Urothelium cell line (cell line): Measurements from ENCODE around the gene DNMBP.

Experiments used
- DNase-seq: peaks from one replicate; pipeline ENCODE4 v3.0.0; 2011; ENCODE audit warnings: low spot score, mixed read lengths
- FAIRE-seq: peaks from 2 replicates; lab custom pipeline; 2011; peaks lifted over from hg19 to GRCh38; lab: Jason Lieb, UNC

The DNMBP gene, protein sequence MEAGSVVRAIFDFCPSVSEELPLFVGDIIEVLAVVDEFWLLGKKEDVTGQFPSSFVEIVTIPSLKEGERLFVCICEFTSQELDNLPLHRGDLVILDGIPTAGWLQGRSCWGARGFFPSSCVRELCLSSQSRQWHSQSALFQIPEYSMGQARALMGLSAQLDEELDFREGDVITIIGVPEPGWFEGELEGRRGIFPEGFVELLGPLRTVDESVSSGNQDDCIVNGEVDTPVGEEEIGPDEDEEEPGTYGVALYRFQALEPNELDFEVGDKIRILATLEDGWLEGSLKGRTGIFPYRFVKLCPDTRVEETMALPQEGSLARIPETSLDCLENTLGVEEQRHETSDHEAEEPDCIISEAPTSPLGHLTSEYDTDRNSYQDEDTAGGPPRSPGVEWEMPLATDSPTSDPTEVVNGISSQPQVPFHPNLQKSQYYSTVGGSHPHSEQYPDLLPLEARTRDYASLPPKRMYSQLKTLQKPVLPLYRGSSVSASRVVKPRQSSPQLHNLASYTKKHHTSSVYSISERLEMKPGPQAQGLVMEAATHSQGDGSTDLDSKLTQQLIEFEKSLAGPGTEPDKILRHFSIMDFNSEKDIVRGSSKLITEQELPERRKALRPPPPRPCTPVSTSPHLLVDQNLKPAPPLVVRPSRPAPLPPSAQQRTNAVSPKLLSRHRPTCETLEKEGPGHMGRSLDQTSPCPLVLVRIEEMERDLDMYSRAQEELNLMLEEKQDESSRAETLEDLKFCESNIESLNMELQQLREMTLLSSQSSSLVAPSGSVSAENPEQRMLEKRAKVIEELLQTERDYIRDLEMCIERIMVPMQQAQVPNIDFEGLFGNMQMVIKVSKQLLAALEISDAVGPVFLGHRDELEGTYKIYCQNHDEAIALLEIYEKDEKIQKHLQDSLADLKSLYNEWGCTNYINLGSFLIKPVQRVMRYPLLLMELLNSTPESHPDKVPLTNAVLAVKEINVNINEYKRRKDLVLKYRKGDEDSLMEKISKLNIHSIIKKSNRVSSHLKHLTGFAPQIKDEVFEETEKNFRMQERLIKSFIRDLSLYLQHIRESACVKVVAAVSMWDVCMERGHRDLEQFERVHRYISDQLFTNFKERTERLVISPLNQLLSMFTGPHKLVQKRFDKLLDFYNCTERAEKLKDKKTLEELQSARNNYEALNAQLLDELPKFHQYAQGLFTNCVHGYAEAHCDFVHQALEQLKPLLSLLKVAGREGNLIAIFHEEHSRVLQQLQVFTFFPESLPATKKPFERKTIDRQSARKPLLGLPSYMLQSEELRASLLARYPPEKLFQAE (N-terminal part only)

DNA sequence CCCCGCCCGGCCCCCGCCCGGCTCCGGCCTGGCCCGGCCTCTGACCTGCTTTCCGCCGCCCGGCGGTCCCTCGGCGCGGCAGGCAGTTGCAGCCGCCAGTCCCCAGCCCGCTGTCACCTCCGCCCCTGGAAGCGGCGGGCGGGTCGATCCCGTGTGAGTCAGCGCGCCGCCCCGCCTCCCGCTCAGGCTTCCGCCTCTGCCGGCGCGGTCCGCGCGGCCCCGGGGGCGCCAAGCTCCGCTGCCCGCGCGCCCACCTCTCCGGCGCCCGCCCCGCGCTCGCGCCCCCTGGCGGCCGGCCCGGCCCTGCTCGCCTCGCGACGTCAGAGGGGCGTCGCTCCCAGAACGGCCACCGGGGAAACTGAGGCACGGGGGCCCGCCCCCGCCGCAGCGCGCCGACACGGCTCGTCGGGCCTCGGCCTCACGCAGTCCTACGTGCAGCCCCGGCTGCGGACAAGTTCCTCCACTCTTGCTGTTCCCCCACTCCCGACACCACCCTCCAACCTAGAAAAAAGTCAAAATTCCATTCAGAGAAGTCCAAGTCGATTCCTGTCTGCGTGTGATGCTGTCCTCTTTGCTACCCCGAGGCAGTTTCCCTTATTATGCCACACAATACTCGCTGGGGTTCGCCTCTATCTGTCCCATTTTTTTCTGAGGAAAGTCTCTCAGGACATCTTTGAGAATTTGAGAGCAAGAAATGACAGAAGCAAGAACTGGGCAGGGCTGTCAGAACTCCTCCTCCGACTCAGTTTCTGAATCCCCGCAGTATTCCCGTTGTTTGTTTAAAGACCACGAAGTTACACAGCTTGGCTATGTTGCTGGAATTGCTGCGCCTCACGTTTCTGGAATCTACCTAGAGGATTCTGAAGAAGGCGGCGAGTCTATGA lies at the start of gene DNMBP:
Gene DNMBP (minus strand): TSS at position 155 of the 884 bp plus-strand sequence. CDS start 37,823 bp downstream, outside the sequence.
- FAIRE-seq (no peak), DNase-seq (peak; percentile 96)

DNA sequence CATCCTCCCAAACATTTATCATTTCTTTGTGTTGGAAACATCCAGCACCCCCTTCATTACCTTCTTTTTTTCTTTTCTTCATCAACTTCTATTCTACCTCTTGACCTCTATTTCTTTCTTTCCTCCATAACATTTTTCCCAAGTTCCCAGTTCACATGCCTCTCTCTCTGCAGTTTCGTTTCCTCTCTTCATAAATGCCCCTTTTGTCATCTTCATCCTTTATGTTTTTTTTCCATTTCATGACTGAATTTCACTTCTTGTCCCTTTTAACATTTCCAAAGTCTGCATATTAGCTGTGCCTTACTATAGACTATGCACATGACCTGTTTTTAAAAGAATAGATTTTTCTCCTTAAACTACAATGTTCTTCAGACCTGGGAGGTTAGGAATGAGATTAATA lies 48.2 kb upstream of the DNMBP start:
- DNase-seq: no peak

DNA sequence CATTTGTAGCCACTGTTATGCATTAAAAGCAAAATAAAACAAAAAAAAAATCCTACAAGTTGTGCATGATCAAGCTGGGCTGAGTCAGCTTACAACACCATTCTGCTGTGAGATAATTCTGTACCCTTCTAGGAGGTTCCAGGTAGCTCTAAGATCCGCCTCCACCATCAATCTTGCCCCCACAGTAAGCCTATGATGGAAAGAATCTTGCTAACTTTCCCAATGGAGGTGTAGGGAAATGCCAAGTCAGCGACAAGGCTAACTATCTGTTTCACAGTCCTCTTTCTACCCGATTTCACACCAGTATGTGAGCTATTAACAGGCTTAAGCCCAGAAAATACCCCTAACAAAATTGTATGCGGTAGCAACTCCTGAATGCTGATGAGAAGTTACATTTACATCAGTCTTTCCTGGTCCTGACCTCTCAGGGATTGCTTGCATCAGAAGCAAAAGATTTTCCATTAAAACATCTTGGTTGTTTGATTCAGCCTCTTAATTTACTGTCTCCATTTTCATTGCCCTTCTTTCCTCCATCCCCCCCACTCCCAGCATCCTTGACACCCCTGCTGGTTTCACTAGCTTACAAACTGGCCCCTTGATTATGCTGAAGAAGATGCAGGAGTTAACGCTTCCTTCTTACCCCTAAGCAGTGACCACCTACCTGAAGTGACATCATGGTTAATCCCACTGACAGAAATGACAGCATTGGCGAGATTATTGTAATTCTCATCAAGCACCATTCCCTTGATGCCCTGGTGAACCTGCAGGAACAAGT lies 44.1 kb upstream of the DNMBP start:
- DNase-seq: no peak
- FAIRE-seq: no peak

More for the DNA sequence above, 48.2 kb upstream of the DNMBP start:
- FAIRE-seq: no peak

DNA sequence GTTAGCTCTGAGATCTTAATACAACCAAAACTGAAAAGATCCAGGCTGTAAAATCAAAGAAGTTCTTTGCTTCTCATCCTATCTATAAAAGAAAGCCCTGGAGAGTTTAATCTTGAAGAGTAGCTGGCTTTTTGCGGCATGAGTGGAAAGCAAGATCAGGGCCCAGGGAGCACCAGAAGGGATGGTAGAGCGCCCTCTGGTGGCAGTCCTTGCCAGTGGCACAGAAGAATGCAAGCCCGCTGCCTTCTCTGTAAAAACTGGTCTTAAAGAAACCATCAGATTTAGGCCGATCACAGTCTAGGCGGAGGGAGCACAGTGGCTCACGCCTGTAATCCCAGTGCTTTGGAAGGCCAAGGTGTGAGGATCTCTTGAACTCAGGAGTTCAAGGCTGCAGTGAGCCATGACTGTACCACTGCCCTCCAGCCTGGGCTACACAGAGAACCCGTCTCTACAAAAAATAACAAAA lies 36.3 kb upstream of the DNMBP start:
- FAIRE-seq: no peak
- peak; percentile 72 for DNase-seq

DNA sequence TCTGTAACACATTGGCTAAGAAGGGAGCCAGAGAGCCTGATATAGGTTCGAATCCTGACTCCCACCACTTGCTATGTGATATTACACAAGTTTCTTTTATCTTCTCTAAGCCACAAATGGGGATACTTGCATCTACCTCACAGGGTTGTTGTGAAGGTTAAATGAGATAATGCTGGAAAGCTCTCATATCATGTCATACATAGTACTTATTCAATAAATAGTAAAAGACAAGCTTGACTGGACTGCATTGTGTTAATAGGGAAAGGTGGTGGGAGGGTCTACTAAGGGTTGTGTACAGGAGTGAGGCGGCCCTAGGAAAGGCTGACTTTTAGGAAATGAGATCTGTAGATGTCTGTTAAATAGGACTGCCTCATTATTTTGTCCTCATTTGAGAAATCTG lies 35.8 kb upstream of the DNMBP start:
- no peak for FAIRE-seq

DNA sequence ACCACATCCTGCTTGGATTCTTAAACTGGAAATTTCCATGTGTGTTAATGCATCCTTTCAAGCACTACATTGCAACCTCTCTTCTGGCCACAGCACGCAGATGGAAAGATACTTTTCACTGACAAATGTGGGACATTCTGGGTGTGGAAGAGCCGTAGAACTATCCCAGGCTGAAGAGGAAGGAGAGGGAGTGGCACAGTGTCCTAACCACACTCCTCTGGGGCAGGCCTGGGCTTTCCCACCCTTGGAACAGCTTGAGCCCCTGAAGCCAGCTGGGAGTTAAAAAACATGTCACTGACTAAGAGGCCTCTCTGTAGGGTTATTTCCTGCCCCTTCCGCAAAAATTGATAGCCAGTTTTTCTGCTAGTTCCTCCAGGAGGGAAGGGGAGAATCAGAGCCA lies 34.0 kb upstream of the DNMBP start:
- FAIRE-seq: no peak
- no peak for DNase-seq

More for the DNA sequence above, 35.8 kb upstream of the DNMBP start:
- DNase-seq: no peak

DNA sequence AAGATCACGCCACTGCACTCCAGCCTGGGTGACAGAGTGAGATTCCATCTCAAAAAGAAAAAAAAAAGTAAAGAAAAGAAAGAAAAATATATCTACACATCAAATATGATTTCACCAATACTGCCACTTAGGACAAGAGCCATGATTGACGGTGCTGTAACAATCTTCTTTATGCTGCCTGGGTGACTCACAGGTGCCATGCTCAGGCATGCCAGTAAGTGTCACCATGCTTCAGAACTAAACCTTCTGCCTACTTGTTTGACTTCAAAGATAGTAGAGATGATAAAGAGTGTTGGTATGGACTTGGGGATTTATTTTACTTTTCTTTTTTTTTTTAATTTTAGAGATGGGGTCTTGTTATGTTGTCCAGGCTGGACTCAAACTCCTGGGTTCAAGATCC lies 33.6 kb upstream of the DNMBP start:
- FAIRE-seq (no peak), DNase-seq (peak; percentile 42)

DNA sequence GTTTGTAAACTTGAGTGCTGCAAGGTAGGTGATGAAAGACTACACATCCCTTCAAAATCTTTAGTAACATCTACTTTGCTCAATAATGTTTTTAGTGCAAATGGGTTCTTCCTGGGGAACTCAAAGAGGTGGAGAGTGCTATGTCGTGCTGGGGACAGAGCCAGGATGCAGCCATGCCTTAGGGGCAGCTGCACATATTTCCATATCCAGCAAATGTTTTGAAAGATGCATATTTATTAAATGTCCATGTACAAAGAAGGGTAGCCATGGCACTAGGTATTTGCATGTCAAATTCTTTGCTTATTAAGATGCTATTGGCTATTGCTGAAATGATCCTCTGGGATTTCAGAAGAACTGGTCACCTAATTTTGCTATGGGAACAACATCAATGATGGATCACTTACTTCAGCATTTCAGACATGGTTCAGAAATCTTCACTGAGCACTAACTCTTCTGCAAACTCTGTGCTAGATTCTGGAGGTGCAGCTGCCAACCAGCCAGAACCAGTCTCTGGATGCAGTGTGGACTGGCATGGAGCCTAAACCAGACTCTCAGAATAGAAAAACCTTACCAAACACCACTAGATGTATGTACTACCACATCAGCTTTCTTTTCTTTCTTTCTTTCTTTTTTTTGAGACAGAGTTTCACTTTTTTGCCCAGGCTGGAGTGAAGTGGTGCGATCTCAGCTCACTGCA lies 31.7 kb upstream of the DNMBP start:
- FAIRE-seq: no peak
- no peak for DNase-seq

DNA sequence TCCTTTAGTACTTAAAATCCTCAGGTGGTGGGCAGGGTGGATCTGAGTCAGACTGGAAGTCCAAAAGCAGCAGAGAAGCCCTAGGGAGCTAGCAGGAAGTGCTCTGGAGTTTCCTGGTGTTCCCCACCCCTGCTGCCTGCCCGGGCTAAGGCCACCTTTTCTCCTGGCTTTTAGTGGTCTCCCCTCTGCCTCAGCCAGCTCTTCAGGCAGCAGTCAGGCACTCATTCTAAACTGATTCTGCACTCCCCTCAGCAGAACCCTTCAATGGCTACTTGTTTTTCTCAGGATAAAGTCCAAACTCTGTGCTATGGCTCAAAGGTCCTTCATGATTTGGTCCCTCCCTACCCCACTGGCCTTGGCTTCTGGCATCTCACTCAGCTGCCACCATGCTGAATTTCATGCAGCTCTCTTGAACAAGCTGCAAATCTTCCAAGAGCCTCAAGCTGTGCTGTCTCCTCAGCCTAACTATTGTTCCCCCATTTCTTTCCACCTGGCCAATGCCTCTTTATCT lies 28.9 kb upstream of the DNMBP start:
- DNase-seq (no peak), FAIRE-seq (no peak)

DNA sequence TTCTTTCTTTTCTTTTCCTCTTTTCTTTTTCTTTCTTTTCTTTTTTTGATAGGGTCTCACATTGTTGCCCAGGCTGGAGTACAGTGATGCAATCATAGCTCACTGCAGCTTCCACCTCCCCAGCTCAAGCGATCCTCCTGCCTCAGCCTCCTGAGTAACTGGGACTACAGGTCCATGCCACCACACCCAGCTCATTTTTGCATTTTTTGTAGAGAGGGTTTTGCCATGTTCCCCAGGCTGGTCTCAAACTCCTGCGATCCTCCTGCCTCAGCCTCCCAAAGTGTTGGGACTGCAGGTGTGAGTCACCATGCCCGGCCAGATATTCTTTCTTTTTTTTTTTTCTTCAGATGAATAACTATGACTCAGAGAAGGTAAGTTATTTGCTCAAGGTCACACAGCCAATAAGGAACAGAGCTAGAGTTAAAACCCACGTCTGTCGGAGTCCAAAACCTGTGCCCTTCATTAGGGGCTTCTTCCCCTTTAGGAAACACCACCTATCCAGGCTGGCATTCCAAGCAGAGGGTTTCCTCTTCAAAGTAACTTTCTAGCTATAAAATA lies 28.1 kb upstream of the DNMBP start:
- FAIRE-seq (no peak), DNase-seq (no peak)

DNA sequence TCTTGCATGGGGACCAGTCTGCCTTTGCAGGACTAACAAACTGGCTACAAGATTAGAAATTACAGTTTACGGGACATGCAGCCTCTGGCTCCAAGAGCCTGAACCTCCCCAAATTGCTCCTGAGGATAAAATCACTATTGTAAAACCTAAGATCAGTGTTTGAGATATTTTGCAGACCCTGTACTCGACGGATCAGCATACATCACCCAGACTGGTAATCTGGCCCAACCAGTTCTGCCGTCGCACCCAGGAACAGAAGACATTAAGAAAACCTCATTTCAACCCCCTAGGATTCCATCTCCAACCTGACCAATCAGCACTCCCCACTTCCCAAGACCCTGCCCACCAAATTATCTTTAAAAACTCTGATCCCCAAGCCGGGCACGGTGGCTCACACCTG lies 27.1 kb upstream of the DNMBP start:
- FAIRE-seq (no peak), DNase-seq (no peak)

DNA sequence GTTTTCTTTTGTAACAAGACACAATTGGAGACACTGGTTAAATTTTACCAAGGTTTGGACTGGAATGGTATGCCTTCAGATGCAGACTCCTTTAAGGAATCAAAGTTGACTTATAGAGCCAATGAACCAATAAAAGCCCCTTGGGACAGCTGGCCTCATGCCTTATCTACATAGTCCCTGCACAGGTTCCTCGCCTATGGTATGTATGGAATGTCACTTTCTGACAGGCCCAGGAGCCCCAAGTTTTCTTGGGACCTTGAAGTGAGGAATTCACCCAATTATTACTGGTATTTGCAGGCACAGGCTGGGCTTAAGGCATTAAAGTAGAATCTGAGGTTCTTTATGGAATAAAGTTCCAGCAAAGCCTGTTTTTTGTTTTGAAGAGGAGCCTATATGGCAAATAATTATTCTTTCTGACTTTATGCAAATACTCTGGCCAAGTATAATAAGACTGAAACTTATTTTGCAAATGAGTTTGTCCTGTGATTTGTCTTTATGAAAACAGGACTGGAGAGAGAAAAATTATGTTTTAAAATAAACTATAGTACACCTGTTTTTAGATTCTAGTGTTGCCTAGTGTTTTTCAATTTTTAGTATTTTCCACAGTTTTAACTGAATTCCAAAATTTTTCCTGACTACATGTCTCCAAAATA lies 24.1 kb upstream of the DNMBP start:
- FAIRE-seq (no peak), DNase-seq (no peak)

DNA sequence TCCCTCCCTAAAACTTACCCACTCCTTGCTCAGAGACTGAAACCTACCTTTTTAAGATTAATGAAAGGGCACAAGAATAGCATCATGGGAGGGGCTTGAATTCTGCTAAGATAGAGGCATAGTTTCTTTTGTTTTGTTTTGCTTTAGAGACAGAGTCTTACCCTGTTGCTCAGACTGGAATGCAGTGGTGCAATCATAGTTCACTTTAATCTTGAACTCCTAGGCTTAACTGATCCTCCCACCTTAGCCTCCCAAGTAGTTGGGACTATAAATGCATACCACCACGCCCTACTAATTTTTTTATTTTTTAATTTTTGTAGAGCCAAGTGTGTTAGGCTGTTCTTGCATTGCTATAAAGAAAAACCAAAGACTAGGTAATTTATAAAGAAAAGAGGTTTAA lies 17.7 kb upstream of the DNMBP start:
- DNase-seq (no peak), FAIRE-seq (no peak)

DNA sequence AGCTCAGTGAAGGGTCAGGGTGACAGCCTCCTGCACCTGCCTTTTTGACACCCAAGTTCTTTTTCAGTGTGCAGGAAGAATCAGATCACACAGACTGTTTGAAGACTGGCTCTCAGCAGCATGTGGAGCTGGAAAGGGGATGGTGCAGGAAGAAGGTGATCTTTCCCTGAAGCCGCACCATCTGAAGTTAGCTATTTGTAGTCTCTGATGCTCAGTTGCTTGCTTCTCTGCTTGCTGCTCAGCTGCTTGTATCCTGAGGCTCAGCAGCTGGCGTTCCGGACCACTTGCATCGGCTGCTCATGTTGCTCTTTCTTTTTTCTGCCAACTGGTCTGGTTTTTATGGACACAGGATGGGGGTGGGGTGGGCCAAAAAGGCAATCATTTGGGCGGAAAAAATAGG lies 15.8 kb upstream of the DNMBP start:
- no peak for FAIRE-seq
- no peak for DNase-seq

DNA sequence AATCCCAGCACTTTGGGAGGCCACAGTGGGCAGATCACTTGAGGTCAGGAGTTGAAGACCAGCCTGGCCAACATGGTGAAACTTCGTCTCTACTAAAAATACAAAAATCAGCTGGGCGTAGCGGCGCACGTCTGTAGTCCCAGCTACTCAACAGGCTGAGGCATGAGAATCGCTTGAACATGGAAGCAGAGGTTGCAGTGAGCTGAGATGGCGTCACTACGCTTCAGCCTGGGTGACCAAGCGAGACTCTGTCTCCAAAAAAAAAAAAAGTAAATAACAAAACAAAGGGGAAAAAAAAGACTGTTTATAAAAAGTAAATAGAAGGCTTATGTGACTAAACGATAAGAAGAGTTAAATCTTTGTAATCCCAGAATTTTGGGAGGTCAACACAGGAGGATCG lies 15.0 kb upstream of the DNMBP start:
- DNase-seq: no peak
- no peak for FAIRE-seq

DNA sequence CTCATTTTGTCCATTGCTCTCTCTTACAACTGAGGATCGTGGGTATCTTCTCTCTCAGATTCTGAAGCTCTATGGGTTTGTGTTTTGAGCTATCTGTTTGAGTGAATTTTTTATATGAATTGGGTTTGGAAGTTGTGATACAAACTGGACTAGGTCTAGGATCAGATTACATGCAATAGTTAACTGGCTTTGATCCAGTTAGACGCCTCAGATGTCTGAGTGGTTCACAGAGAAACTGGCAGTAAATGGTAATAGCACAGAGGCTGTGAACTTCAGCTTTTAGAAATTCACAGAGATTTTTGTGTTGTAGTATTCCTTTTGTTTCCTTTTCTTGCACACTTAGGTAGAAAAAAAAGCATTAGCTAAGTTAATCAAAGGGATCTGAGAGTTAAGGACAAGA lies 12.7 kb upstream of the DNMBP start:
- DNase-seq: no peak
- no peak for FAIRE-seq

DNA sequence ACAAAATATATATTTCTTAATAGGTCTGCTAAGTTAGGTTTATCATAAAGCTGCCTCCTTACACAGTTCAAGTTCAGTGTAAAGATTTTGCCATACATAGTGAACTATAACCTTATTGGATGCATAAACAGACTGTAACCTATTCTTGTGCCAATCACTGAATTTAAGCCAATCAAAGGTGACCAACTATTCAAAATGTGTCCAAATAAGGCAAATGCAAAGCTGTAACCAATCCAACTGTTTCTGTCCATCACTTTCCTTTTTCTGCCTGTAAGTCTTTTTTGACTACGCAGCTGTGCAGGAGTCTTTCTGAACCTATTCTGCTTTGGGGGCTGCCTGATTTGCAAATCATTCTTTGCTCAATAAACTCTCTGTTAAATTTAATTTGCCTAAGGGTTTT lies 11.6 kb upstream of the DNMBP start:
- FAIRE-seq (no peak), DNase-seq (no peak)

DNA sequence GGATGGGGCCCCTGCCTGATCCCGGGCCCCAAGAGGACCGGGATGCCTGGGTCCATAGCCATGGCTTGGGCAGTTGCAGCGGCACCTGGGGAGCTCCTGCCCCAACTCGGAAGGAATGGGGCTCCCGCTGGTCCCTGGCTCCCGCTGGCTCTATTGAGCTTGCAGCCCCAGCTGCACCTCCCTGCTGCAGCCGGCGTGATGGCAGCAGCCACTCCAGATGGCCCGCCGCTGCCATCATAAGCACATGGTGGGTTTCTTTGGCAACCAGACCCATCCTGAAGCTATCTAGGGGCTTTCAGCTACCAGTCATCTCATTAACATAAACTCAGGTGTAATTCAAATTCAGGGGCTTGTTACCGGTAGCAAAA lies 11.1 kb upstream of the DNMBP start:
- FAIRE-seq: no peak
- no peak for DNase-seq
